Activated CD8-positive, alpha-beta memory T cell treated with anti-CD3 and anti-CD28 coated beads, Interleukin-2, amount 50 U/mL, for 1 hour (primary cell): ENCODE results near the gene CANT1.
"Not testable (repeated sequence)": the region's sequence is repeated elsewhere in the genome, so short reads cannot be mapped to it uniquely, and the experiment has no call there.

Experiments
- DNase-seq: peaks from one replicate; pipeline ENCODE4 v3.0.0-alpha.2; 2020; ENCODE audit errors: extremely low read depth

The CANT1 gene

DNA sequence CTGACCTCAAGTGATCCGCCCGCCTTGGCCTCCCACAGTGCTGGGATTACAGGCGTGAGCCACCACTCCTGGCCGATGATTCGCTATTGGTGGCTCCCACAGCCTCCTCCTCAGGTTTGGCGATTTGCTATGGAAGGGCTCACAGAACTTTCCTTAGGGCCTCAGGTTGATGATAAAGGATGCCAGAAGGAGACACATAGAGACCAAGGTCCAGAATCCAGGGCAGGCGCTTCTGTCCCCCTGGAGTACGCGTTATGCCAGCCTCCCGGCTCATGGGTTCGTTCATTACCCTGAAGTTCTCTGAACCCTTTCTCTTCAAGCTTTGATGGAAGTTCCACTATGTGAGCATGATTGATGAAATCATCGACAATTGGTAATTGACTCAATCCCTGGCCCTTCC, 49.8 kb downstream of the CANT1 start:
- no peak for DNase-seq

DNA sequence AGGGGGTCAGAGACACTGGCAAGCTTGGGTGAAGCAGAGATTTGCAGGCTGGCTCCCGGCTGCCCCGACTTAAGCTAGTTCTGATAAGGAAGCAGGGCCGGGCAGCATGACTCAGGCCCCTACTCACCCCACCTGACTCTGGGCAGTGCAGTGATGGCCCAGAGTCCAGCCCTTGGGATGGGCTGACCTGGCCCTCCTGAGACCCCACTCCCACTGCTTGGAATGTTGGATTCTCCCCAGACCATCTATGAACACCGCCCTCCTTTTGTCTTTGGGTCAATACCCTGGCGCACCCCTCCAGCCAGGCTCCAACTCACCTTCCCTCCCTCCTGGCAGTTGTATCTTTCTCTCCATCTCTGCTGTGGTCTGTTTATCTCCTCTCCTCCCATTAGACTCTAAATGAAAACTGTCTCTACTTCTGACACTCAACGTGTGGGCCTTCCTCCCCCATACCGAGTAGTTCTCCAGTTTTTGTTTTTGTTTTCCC, 50.9 kb downstream of the CANT1 start:
- DNase-seq = no peak

DNA sequence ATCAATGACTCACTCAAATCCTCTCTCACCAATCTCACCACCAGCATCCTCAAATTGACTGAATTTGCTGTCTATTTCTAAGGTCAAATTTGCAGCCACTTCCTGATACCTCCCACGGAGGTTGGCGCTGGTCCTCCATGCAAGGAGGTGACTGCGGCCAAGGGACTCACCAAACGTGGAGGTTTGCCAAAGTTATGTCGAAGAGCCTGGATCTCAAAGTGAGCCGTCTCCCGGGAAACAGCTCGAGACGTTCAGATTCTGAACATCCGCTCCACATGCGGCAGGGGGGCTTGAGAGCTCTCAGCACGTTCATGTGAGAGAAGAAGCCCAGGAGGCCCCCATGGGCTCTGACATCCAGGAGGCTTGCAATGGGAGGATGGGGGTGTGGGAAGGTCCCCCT, 52.4 kb downstream of the CANT1 start:
- no peak for DNase-seq

DNA sequence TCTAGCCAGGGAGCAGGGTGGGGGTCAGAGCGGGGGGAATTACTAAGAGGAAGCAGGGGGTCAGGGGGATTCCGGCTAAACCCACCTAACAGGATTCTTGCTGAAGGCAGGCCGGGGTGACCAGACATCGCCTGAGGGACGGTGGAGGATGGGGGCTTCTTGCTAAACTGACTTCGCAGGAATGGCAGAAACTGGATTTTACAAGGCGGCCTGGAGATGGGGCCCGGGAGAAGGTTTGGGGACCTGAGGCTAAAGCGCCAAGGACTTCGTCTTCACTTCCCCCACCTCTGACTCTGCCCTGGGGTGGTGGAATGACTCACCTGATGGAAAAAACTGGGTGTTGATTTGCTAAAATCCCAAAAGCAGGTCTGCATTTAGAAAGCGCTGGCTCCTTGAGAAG, 53.3 kb downstream of the CANT1 start:
- DNase-seq = no peak

DNA sequence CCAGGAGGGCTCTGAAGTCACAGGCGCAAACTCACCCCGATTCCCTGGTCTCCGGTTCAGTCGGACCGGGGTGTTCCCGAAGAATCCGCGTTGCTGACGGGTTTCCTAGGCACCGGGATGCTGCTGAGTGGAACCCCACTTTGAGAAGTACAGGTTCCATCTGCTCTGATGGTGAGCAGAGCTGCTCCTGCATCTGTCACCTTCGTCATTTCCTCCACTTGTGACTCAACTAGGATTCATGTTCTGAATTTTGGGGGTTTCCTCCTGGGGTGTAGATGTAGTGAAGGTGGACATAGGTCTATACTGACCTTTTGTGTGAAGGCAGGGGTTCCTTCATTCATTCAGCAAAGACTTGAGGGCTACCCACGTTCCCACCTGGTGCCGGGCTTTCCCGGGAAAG, 54.9 kb downstream of the CANT1 start:
- DNase-seq = no peak

DNA sequence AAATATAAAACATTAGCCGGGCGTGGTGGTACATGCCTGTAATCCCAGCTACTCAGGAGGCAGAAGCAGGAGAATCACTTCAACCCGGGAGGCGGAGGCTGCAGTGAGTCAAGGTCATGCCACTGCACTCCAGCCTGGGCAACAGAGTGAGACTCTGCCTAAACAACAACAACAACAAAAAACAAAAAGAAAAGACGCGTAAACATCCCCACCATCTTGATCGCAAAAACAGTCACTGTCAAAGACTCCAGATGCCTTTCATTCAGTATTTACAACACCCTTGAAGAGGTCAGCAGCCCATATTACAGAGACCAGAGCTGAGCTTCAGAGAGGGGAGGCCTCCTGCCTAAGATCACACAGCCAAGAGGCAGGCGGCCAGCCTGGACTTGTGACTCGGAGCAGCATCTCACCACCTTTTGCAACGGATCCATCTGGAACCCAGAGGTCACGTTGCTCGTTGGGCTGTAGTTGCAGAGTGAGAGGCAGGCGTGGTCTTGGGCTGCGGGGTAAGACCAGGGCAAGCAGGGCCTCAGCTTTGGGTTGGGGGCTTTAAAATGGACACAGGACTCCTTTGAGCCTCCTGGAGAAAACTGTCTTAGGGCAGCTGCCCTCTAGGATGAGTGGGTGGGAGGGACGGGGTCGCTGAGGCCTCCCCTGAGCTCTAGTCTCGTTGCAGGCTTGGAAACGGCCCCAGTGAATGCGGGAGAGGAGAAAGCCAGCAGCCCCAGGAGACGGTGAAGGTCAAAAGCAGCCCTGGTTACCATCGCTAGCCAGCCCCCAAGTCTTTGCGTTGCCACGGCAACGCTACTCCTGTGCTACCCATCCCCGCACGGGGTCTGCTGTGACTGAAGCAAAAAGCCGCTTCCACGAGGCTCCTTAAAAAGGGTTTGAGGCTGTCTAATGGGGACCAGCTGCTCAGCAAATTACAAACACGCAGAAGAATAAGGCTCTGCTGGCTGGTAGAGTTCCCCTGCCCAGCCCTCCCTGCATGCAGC, 55.9 kb downstream of the CANT1 start:
- DNase-seq = no peak

DNA sequence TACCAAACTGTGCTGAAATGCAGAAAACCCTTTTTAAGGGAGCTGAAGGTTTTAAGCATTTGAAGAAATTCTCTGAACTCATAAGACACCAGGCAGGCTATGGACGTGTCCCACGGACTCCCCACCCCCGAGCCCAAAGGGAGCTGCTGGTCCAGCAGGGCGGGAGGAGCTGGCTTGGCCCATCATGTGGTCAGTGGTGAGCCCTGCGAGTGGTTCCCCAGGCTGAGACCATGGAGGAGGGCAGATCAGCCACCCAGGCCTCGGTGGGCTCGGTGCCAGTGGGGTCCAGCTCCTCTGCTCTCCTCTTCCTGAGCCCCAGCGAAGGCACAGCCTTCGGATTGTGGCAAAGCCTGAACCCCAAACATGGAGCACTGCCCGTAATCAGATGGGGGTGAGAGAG, 56.9 kb downstream of the CANT1 start:
- DNase-seq = no peak

DNA sequence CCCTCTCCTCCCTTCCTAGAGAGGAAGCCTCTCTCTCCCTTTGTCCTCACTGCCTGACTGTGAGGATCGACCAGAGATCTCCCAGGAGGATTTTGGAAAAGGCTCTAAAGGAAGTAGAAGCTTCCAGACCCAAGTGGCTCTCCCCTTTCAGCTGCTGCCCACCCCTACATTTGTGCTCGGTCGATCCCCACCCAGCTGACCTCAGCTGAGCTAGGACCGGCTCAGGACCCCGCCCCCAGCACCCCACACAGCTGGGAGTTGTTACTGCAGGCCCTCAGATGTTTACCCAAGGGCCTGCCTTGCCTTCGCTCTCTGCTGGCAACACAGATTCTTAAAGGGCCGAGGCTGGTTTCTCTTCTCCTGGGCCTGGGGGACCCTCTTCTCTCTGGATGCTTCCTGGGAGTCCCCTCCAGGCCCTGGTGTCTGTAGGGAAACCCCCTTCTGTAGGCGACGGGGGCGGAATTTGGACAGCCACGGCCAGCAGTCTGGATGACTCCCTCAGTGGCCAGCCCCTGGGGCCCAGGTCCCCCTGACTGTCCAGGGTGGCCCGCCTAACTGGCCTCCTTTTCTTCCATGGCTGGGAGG, 57.5 kb downstream of the CANT1 start:
- no peak for DNase-seq

DNA sequence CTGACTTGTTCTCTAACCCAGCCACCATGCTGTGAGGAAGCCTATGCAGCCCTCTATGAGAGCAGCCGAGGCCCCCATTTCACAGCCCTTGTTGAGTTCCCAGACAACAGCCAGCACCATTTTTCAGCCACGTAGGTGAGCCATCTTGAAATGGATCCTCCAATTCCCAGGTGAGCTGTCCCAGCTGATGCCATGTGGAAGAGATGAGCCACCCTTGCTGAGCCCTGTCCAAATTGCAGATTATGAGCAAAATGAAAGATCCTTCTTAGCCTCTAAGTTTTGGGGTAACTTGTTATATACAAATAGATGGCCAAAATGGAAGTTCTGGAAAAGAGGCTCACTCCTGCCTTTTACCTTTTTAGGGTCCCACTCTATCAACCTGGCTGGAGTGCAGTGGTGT, 58.7 kb downstream of the CANT1 start:
- DNase-seq = no peak

DNA sequence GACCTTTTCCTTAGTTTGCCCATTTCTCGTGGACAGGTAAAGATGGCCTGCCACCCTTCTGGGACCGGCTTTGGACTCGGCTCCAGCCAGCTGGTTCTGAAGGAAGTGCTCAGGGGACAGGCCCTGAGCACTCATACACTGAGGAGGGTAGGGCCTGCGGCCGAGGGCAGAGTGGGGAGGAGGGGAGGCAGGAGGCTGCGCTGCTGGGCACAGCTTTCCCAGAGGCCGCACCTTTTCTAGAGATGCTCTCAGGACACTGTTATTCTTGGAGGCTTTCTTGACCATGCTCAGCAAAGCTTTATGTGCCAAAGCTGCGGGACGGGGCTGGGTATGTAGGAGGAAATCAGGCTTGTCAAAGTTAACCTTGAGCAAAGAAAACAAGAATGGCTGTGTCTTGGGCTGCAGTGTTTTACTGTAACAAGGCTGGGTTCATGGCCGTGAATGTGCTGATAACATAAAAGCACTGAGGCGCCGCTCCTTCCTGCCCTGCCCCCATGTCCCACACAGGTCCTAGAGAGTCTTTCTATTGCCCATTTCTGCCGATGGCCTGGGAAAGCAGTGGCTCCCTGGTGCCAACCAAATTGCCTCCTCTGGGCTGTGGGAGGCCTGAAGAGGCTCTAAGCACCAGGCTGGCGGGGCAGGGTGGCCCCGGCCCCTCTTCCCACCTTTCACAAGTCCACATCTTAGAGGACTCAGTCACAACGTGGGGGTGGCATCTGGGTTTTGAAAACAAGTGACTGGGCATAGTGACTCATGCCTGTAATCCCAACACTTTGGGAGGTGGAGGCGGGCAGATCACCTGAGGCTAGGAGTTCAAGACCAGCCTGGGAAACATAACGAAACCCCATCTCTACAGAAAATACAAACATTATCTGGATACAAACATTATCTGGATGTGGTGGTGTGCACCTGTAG, 62.1 kb downstream of the CANT1 start:
- no peak for DNase-seq

DNA sequence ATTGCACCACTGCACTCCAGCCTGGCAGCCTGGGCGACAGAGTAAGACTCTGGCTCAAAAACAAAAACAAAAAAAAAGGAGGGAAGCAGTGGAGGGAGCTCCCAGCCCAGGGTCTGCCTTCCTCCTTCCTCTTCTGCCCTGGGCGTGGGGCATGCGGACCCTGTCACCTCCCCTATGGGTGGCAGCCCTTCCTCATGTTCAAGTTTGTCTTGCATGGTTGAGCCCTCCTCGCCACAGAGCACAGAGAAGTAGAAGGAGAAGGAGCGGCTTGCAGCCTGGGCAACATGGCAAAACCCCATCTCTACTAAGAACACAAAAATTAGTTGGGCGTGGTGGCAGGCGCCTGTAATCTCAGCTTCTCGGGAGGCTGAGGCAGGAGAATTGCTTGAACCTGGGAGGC, 62.9 kb downstream of the CANT1 start:
- no peak for DNase-seq

DNA sequence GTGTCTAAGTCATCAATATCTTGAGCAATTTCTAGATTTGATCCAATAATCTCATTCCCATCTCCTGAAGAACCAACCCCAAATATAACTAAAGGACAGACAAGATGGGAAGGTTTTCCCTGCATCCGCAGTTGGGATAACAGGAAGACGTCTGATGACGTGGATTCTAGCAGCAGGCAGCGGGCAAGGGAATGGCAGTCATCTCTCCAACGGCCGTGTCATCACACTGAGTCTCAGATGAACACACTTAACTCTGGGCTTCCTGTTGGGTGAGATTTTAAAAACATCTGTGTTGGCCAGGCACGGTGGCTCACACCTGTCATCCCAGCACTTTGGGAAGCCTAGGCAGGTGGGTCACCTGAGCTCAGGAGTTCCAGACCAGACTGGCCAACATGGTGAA, 63.4 kb downstream of the CANT1 start:
- no peak for DNase-seq

DNA sequence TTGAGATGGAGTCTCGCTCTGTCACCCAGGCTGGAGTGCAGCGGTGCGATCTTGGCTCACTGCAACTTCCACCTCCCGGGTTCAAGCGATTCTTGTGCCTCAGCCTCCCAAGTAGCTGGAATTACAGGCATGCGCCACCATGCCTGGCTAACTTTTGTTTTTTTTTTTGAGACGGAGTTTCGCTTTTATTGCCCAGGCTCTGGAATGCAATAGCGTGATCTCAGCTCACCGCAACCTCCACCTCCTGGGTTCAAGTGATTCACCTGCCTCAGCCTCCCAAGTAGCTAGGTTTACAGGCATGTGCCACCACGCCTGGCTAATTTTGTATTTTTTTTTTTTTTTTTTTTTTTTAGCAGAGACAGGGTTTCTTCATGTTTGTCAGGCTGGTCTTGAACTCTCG, 64.1 kb downstream of the CANT1 start:
- DNase-seq = not testable (repeated sequence)

DNA sequence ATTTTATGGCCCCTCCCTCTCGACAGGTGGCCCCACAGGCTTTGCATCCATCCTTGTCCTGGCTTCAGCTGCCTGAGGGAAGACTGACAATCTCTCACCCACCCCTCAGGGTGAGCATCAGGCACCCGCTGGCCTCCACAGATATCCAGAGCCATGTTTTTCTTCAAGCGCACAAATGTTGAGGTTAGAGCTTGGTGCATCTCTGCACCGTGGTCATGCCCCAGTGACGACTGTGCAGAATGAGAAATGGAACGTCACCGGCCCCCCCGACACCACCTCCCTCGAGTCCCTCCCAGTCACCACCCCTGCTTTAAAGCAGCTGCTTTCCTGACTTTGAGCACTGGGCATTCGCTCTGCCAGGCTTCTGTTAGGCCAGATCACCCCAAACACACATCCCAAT, 64.6 kb downstream of the CANT1 start:
- no peak for DNase-seq

DNA sequence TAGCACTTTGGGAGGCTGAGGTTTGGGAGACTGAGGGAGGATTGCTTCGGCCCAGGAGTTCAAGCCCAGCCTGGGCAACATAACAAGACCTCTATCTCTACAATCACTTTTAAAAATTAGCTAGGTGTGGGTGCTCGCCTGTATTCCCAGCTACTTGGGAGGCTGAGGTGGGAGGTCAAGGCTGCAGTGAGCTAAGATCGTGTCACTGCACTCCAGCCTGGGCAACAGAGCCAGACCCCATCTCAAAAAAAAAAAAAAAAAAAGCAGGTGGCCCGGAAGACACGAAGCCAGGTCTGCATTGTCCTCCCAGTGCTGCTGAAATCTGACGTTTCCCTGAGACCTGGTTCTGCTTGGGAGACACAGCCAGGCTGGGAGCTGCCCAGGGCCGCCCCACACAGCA, 65.5 kb downstream of the CANT1 start:
- DNase-seq = no peak
